Endometrium (tissue), 2 donors: ENCODE results near the gene GPX6.
"Not testable (repeated sequence)": the region's sequence is repeated elsewhere in the genome, so short reads cannot be mapped to it uniquely, and the experiment has no call there.

Experiments
- FAIRE-seq: peaks from 2 replicates; lab custom pipeline; 2012; peaks lifted over from hg19 to GRCh38; lab: Jason Lieb, UNC
- donor health status: control.
- donor health status: control.

Gene GPX6

GRCh38 chr6:28485482-28485881 is 30.1 kb downstream of the GPX6 start:
- FAIRE-seq = no peak

GRCh38 chr6:28480253-28480932 is 35.2 kb downstream of the GPX6 start:
- FAIRE-seq = no peak

- FAIRE-seq = no peak
Measured at GRCh38 chr6:28478518-28478917, 37.1 kb downstream of the GPX6 start.

GRCh38 chr6:28474441-28475219 is 41.0 kb downstream of the GPX6 start:
- no peak for FAIRE-seq

GRCh38 chr6:28469153-28469745 is 46.3 kb downstream of the GPX6 start:
- not testable (repeated sequence) for FAIRE-seq

GRCh38 chr6:28468056-28468455 is 47.5 kb downstream of the GPX6 start:
- FAIRE-seq = no peak

- FAIRE-seq = no peak
Measured at GRCh38 chr6:28462401-28462800, 53.2 kb downstream of the GPX6 start.

GRCh38 chr6:28458568-28458967 is 57.0 kb downstream of the GPX6 start:
- FAIRE-seq = no peak
